Sigmoid colon (tissue), 7 donors: ENCODE measurements around the gene EIF4EBP2. TPM values are rescaled to one million over a fixed set of nuclear protein-coding genes. Genes with fewer than 3 reads are reported as not detected.
A peak's percentile ranks its signal among the peaks of the same experiment; 100 is the strongest.

ENCODE experiments used
- DNase-seq: peaks from one replicate; pipeline ENCODE4 v3.0.0-alpha.2; 2019
- H3K27ac ChIP-seq, 4 donors: fragments of 200-600 bp; sonication (generic); one replicate each; pipeline ENCODE4 v1.5.1; 2016 to 2019; ENCODE audit warnings: mild to moderate bottlenecking in 1 of 4
- H3K27me3 ChIP-seq, 3 donors: fragments of 200-600 bp; sonication (generic); one replicate each; pipeline ENCODE4 v1.5.1; 2019; ENCODE audit warnings: mild to moderate bottlenecking in 1 of 3
- H3K36me3 ChIP-seq, 4 donors: fragments of 200-600 bp; sonication (generic); one replicate each; pipeline ENCODE4 v1.5.1; 2016 to 2019
- H3K4me1 ChIP-seq, 4 donors: fragments of 200-600 bp; sonication (generic); one replicate each; pipeline ENCODE4 v1.5.1; 2017 to 2019
- H3K4me3 ChIP-seq, 4 donors: fragments of 200-600 bp; sonication (generic); one replicate each; pipeline ENCODE4 v1.5.1; 2017 to 2019; ENCODE audit warnings: mild to moderate bottlenecking in 2 of 4, moderate library complexity in 1 of 4
- H3K9me3 ChIP-seq, 4 donors: fragments of 200-600 bp in 3 of 4; sonication (generic) in 3 of 4; one replicate each; pipeline versions ENCODE4 v1.5.1 to v1.6.1; 2013 to 2019
- EP300 ChIP-seq, 4 donors: sonication (generic); formaldehyde crosslinking; IDR thresholded peaks; one replicate each; pipeline ENCODE4 v1.6.1; 2017; ENCODE audit warnings: antibody characterized with exemption in 4 of 4
- POLR2A ChIP-seq, 2 donors: fragments of 450-650 bp; IDR thresholded peaks; one replicate each; pipeline ENCODE4 v1.6.1; 2016; ENCODE audit warnings: antibody characterized with exemption in 2 of 2, mild to moderate bottlenecking in 2 of 2, moderate library complexity in 2 of 2
- POLR2AphosphoS5 ChIP-seq, 4 donors: sonication (generic); formaldehyde crosslinking; IDR thresholded peaks; one replicate each; pipeline ENCODE4 v1.6.1; 2017; ENCODE audit warnings: antibody characterized with exemption in 4 of 4
- WGBS, 2 donors: extraction: QIAGEN DNeasy Blood & Tissue Kit; methylation state at CpG; one replicate each; pipeline ENCODE4 v1.1.7; 2013; 5-methylcytosine and 5-hydroxymethylcytosine counted together
- intact Hi-C: fragments of 100-400 bp; cut with DNase I; formaldehyde crosslinking; loops from one replicate; pipeline ENCODE4 v1.15.1; 2023
- polyA plus RNA-seq, 3 donors: library from polyadenylated mRNA; stranded (reverse); fragments of 200-250 nt; gene quantifications; one replicate each; pipeline ENCODE4 v1.2.3, GENCODE V29; 2013
- total RNA-seq, 4 donors: library from RNA; depleted of rRNA; stranded (reverse); fragments of >200 nt; gene quantifications; one replicate each; pipeline ENCODE4 v1.1.0, GENCODE V29; 2016
- TF ChIP-seq, protein P1 (sequence below), 4 experiments: fragments of 450-650 bp in 3 of 4; fragments of 200-600 bp in 1 of 4; IDR thresholded peaks; one replicate each; pipeline ENCODE4 v1.5.1; 2016 to 2019; ENCODE audit warnings: antibody characterized with exemption in 4 of 4, mild to moderate bottlenecking in 3 of 4, moderate library complexity in 2 of 4
- donor health status: healthy with polysubstance abuse.
- donor health status: Bipolar disorder and iron deficiency.
- donor health status: healthy.

Gene EIF4EBP2
- total and polyA plus RNA-seq, 7 donors = 34.7 to 102 (median 73.1) TPM

- intact Hi-C loops = loop anchor here (2.0 kb wide), 1 partner anchor 23 kb away; the partner anchor contains the start of gene EIF4EBP2
- TF ChIP-seq POLR2AphosphoS5 (IDR thresholded peaks at IDR 0.05) (peak in 3 of 4 donors; percentile 13 to 46 (median 31)), POLR2A (IDR thresholded peaks at IDR 0.05) (no peak)
- H3K27me3 ChIP-seq = no peaks in the 10 kb centered on the region
- peaks cover 0 to 37% (median 34%) of the 10 kb centered on the region in 4 donors for H3K4me1 ChIP-seq
- DNase-seq = peak; percentile 81
- no peaks in the 10 kb centered on the region for H3K36me3 ChIP-seq
- peak overlapping the region; percentile 84 to 90 (median 88) for H3K27ac ChIP-seq
- H3K9me3 ChIP-seq = no peaks in the 10 kb centered on the region
- 2 to 5% methylated on average over 61 of the region's 61 CpGs for WGBS, 2 donors
- H3K4me3 ChIP-seq = peak overlapping the region; percentile 62 to 92 (median 84)
These were observed 22.2 kb upstream of the EIF4EBP2 start for GRCh38 chr10:70381471-70382421.

DNA sequence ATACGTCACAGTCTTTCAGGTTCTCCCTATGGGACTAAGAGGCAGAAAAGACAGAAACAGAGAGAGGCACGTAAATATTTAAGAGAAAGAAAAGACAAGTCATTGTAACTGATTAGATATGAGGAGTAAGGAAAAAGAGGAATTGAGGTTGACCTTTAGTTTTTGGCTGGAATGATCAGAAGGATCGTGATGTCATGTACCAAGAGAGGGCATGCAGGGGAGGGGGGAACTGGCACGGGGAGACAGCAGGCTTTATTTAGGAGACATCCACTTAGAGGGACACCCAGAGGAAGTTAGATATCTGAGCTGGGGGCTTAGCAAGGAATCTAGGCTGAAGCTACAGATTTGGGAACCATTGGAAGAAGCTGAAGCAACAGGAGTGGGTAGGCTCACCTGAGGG, 12.3 kb upstream of the EIF4EBP2 start:
- H3K4me1 ChIP-seq = no peaks in the 10 kb centered on the region
- no peaks in the 10 kb centered on the region for H3K9me3 ChIP-seq
- H3K36me3 ChIP-seq = no peaks in the 10 kb centered on the region
- DNase-seq = no peak
- H3K27ac ChIP-seq = no peak overlapping the region
- WGBS, 2 donors = 29 to 59% methylated on average over 4 of the region's 4 CpGs
- intact Hi-C loops = no loop called here
- no peak overlapping the region for H3K4me3 ChIP-seq
- TF ChIP-seq POLR2AphosphoS5 (IDR thresholded peaks at IDR 0.05) (no peak), POLR2A (IDR thresholded peaks at IDR 0.05) (no peak)
- H3K27me3 ChIP-seq = no peaks in the 10 kb centered on the region

DNA sequence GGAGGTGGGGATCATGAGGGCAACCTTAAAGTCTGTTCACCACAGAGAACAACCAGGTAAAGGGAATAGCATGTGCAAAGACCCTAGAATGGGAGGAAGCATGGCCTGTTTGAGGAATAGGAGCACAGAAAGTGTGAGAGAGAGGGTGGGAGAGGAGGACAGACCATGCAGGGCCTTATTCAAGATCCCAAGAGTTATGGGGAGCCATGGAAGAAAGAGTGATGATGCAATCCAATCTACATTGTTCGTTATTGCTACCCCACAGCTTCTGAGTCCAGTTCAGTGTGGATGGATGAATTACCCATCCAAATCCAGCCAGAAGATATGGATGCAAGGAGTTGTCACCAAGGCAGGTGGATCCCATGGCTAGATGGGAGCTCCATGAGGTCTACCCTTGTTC, 7.8 kb upstream of the EIF4EBP2 start:
- whole genome bisulfite sequencing, 2 donors = 89 to 90% methylated on average over 1 of the region's 1 CpG
- intact Hi-C loops = no loop called here
- no peaks in the 10 kb centered on the region for H3K4me1 ChIP-seq
- no peak for DNase-seq
- no peaks in the 10 kb centered on the region for H3K36me3 ChIP-seq
- TF ChIP-seq EP300 (IDR thresholded peaks at IDR 0.05) (no peak), POLR2AphosphoS5 (IDR thresholded peaks at IDR 0.05) (no peak), POLR2A (IDR thresholded peaks at IDR 0.05) (no peak)
- TF ChIP-seq, protein P1, sequence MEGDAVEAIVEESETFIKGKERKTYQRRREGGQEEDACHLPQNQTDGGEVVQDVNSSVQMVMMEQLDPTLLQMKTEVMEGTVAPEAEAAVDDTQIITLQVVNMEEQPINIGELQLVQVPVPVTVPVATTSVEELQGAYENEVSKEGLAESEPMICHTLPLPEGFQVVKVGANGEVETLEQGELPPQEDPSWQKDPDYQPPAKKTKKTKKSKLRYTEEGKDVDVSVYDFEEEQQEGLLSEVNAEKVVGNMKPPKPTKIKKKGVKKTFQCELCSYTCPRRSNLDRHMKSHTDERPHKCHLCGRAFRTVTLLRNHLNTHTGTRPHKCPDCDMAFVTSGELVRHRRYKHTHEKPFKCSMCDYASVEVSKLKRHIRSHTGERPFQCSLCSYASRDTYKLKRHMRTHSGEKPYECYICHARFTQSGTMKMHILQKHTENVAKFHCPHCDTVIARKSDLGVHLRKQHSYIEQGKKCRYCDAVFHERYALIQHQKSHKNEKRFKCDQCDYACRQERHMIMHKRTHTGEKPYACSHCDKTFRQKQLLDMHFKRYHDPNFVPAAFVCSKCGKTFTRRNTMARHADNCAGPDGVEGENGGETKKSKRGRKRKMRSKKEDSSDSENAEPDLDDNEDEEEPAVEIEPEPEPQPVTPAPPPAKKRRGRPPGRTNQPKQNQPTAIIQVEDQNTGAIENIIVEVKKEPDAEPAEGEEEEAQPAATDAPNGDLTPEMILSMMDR (IDR thresholded peaks at IDR 0.05) = no peak
- no peaks in the 10 kb centered on the region for H3K27me3 ChIP-seq
- H3K4me3 ChIP-seq = no peak overlapping the region
- no peaks in the 10 kb centered on the region for H3K9me3 ChIP-seq
- H3K27ac ChIP-seq = no peak overlapping the region

DNA sequence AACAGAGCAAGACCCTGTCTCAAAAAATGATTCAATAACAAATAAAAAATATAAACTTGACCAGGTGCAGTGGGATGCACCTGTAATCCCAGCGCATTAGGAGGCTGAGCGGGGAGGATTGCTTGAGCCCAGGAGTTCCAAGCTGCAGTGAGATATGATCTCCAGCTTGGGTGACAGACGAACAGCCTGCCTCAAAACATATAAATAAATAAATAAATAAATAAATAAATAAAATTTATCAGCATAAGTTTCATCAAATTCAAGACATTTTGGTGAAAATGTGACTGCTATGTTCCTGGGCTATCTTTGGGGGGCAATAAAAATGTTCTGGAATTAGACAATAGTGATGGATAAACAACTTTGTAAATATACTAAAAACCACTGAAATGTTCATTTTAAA, 4.8 kb upstream of the EIF4EBP2 start:
- no peaks in the 10 kb centered on the region for H3K9me3 ChIP-seq
- H3K4me1 ChIP-seq = peaks cover 0 to 7% (median 3%) of the 10 kb centered on the region in 4 donors
- H3K4me3 ChIP-seq = no peak overlapping the region
- no peaks in the 10 kb centered on the region for H3K36me3 ChIP-seq
- intact Hi-C loops = no loop called here
- 94% methylated on average over 3 of the region's 3 CpGs for WGBS, 2 donors
- no peaks in the 10 kb centered on the region for H3K27me3 ChIP-seq
- TF ChIP-seq POLR2AphosphoS5 (IDR thresholded peaks at IDR 0.05) (no peak), EP300 (IDR thresholded peaks at IDR 0.05) (no peak), POLR2A (IDR thresholded peaks at IDR 0.05) (no peak)
- TF ChIP-seq, protein P1 (IDR thresholded peaks at IDR 0.05) = no peak
- peak; percentile 22 for DNase-seq
- no peak overlapping the region for H3K27ac ChIP-seq

GRCh38 chr10:70403483-70404035, 386 bp upstream of the EIF4EBP2 start:
- no peak for TF ChIP-seq POLR2A (IDR thresholded peaks at IDR 0.05)
- no peak for TF ChIP-seq EP300 (IDR thresholded peaks at IDR 0.05)
- TF ChIP-seq, protein P1 (IDR thresholded peaks at IDR 0.05) = no peak
- no peak for TF ChIP-seq POLR2AphosphoS5 (IDR thresholded peaks at IDR 0.05)
- intact Hi-C loops = loop anchor here (2.0 to 10.0 kb wide), 3 partner anchors 21 to 811 kb away; partner anchors contain the start of genes LRRC20 and UNC5B
- H3K27ac ChIP-seq = peak overlapping the region; percentile 99 to 100 (median 100)
- H3K9me3 ChIP-seq = no peaks in the 10 kb centered on the region
- no peak for DNase-seq
- H3K27me3 ChIP-seq = no peaks in the 10 kb centered on the region
- H3K36me3 ChIP-seq = no peaks in the 10 kb centered on the region
- WGBS, 2 donors = 1 to 6% methylated on average over 12 of the region's 12 CpGs
- H3K4me3 ChIP-seq = peak overlapping the region; percentile 88 to 92 (median 88)
- H3K4me1 ChIP-seq = peaks cover 0 to 32% (median 23%) of the 10 kb centered on the region in 4 donors
